ENCODE measurements around the gene DHX29.

GRCh38 chr5:55227664-55228430 is 79.6 kb downstream of the DHX29 start:
- TF ChIP-seq GLIS3 (CRISPR knock-in tag; IDR thresholded peaks at IDR 0.05) = no peak
- no peak for TF ChIP-seq SNAI2 (CRISPR knock-in tag; IDR thresholded peaks at IDR 0.05)
- TF ChIP-seq ZFP3 (CRISPR knock-in tag; IDR thresholded peaks at IDR 0.05) = no peak
- TF ChIP-seq PATZ1 (CRISPR knock-in tag; IDR thresholded peaks at IDR 0.05; ENCODE audit: borderline replicate concordance) = no peak
- TF ChIP-seq ISL1 (CRISPR knock-in tag; IDR thresholded peaks at IDR 0.05) = no peak
- no peak for TF ChIP-seq BACH2 (CRISPR knock-in tag; IDR thresholded peaks at IDR 0.05; ENCODE audit: borderline replicate concordance)
- TF ChIP-seq CSRNP3 (CRISPR knock-in tag; IDR thresholded peaks at IDR 0.05) = no peak
- no peak for TF ChIP-seq ZNF70 (CRISPR knock-in tag; IDR thresholded peaks at IDR 0.05)
- no peak for TF ChIP-seq TSHZ2 (CRISPR knock-in tag; IDR thresholded peaks at IDR 0.05)
- no peak for TF ChIP-seq ZFP30 (CRISPR knock-in tag; IDR thresholded peaks at IDR 0.05)
- TF ChIP-seq RARB (CRISPR knock-in tag; IDR thresholded peaks at IDR 0.05) = no peak
